ENCODE results near the gene ZBTB20.
A peak's percentile ranks its signal among the peaks of the same experiment; 100 is the strongest.

The ZBTB20 gene

GRCh38 chr3:114460459-114460858 is 686.6 kb downstream of the ZBTB20 start:
- H3K27ac ChIP-seq (ENCODE audit: low read length) = no peak overlapping the region

GRCh38 chr3:114456742-114457141 is 690.3 kb downstream of the ZBTB20 start:
- H3K4me2 ChIP-seq (ENCODE audit: low read length) = peak overlapping the region; percentile 47
- H3K36me3 ChIP-seq (replicated peaks; ENCODE audit: low read depth, low read length) = no peaks in the 10 kb centered on the region
- H3K27me3 ChIP-seq (ENCODE audit: low read depth, low read length) = peaks cover 48% of the 10 kb centered on the region
- H3K27ac ChIP-seq (ENCODE audit: low read length) = no peak overlapping the region; the same call in 1 of the 2 replicates
- peak overlapping the region; percentile 30; the same call in 1 of the 2 replicates for H3K4me3 ChIP-seq (ENCODE audit: low read length)
- no peaks in the 10 kb centered on the region for H4K20me1 ChIP-seq (ENCODE audit: insufficient read depth, low read length)
- no peaks in the 10 kb centered on the region for H3K9me3 ChIP-seq (ENCODE audit: insufficient read depth, low read length)
- no peak overlapping the region for H2AFZ ChIP-seq (ENCODE audit: low read depth, low read length)
- TF ChIP-seq CTCF (IDR thresholded peaks at IDR 0.05; ENCODE audit: low read depth, low read length) = no peak
- TF ChIP-seq EZH2phosphoT487 (IDR thresholded peaks at IDR 0.05; ENCODE audit: low read depth) = no peak
- peaks cover 63% of the 10 kb centered on the region for H3K4me1 ChIP-seq (ENCODE audit: low read length)
- H3K79me2 ChIP-seq (ENCODE audit: low read length) = no peaks in the 10 kb centered on the region
- H3K9ac ChIP-seq (ENCODE audit: low read length) = no peak overlapping the region

More at GRCh38 chr3:114460459-114460858, 686.6 kb downstream of the ZBTB20 start:
- Histone ChIP-seq H3K4me1 (ENCODE audit: low read length) (peaks cover 56% of the 10 kb centered on the region), H3K4me3 (ENCODE audit: low read length) (peak overlapping the region; percentile 14), H3K36me3 (replicated peaks; ENCODE audit: low read depth, low read length) (no peaks in the 10 kb centered on the region), H3K27me3 (ENCODE audit: low read depth, low read length) (peaks cover 22% of the 10 kb centered on the region; the same call in 1 of the 2 replicates), H3K79me2 (ENCODE audit: low read length) (no peaks in the 10 kb centered on the region), H3K9ac (ENCODE audit: low read length) (no peak overlapping the region), H4K20me1 (ENCODE audit: insufficient read depth, low read length) (no peaks in the 10 kb centered on the region), H3K9me3 (ENCODE audit: insufficient read depth, low read length) (no peaks in the 10 kb centered on the region), H3K4me2 (ENCODE audit: low read length) (peak overlapping the region; percentile 52), H2AFZ (ENCODE audit: low read depth, low read length) (no peak overlapping the region)
- TF ChIP-seq CTCF (IDR thresholded peaks at IDR 0.05; ENCODE audit: low read depth, low read length) (no peak), EZH2phosphoT487 (IDR thresholded peaks at IDR 0.05; ENCODE audit: low read depth) (no peak)

- H3K4me2 ChIP-seq (ENCODE audit: low read length) = peak overlapping the region; percentile 99
- no peaks in the 10 kb centered on the region for H4K20me1 ChIP-seq (ENCODE audit: insufficient read depth, low read length)
- 0 out of 2 replicates have a peak overlapping the region, but pooled peaks have one; percentile 39 for H2AFZ ChIP-seq (ENCODE audit: low read depth, low read length)
- H3K27me3 ChIP-seq (ENCODE audit: low read depth, low read length) = peaks cover 61% of the 10 kb centered on the region
- no peaks in the 10 kb centered on the region for H3K9me3 ChIP-seq (ENCODE audit: insufficient read depth, low read length)
- 0 out of 2 replicates have a peak overlapping the region, but pooled peaks have one; percentile 39 for H3K9ac ChIP-seq (ENCODE audit: low read length)
- peak overlapping the region; percentile 79 for H3K4me3 ChIP-seq (ENCODE audit: low read length)
- no peaks in the 10 kb centered on the region for H3K79me2 ChIP-seq (ENCODE audit: low read length)
- TF ChIP-seq CTCF (IDR thresholded peaks at IDR 0.05; ENCODE audit: low read depth, low read length) (no peak), EZH2phosphoT487 (IDR thresholded peaks at IDR 0.05; ENCODE audit: low read depth) (no peak)
- H3K36me3 ChIP-seq (replicated peaks; ENCODE audit: low read depth, low read length) = no peaks in the 10 kb centered on the region
- H3K27ac ChIP-seq (ENCODE audit: low read length) = no peak overlapping the region
- peaks cover 67% of the 10 kb centered on the region for H3K4me1 ChIP-seq (ENCODE audit: low read length)
Observed at GRCh38 chr3:114455432-114455831, 691.7 kb downstream of the ZBTB20 start.

- TF ChIP-seq EZH2phosphoT487 (IDR thresholded peaks at IDR 0.05; ENCODE audit: low read depth) (no peak), CTCF (IDR thresholded peaks at IDR 0.05; ENCODE audit: low read depth, low read length) (no peak)
- no peak overlapping the region for H3K27ac ChIP-seq (ENCODE audit: low read length)
- no peaks in the 10 kb centered on the region for H3K9me3 ChIP-seq (ENCODE audit: insufficient read depth, low read length)
- no peaks in the 10 kb centered on the region for H4K20me1 ChIP-seq (ENCODE audit: insufficient read depth, low read length)
- peak overlapping the region; percentile 39 for H3K9ac ChIP-seq (ENCODE audit: low read length)
- peak overlapping the region; percentile 99 for H3K4me2 ChIP-seq (ENCODE audit: low read length)
- peaks cover 67% of the 10 kb centered on the region for H3K4me1 ChIP-seq (ENCODE audit: low read length)
- H2AFZ ChIP-seq (ENCODE audit: low read depth, low read length) = peak overlapping the region; percentile 39
- H3K36me3 ChIP-seq (replicated peaks; ENCODE audit: low read depth, low read length) = no peaks in the 10 kb centered on the region
- H3K4me3 ChIP-seq (ENCODE audit: low read length) = peak overlapping the region; percentile 79
- peaks cover 63% of the 10 kb centered on the region for H3K27me3 ChIP-seq (ENCODE audit: low read depth, low read length)
- no peaks in the 10 kb centered on the region for H3K79me2 ChIP-seq (ENCODE audit: low read length)
Observed at GRCh38 chr3:114454551-114455251, 692.4 kb downstream of the ZBTB20 start.

All from OCI-LY3 (cell line).